GM12878 (cell line): Measurements from ENCODE around the gene NPR2. TPM values are rescaled to one million over a fixed set of nuclear protein-coding genes. Genes with fewer than 3 reads are reported as not detected.

ENCODE experiments used
- ATAC-seq: fragments of 200-7000 bp; cut with Tn5 transposase; 3 replicates; pipeline ENCODE4 v1.9.1; 2020; ENCODE audit warnings: mild to moderate bottlenecking, moderate library complexity
- BruUV-seq: library from RNA; stranded (reverse); fragments of 400-500 nt; replicated peaks from 2 replicates; lab custom pipeline; 2021; lab: Mats Ljungman, UMichigan
- CTCF ChIA-PET: fragments of 300-600 bp; sonication (Branson Sonifier 250); formaldehyde crosslinking; extraction: SDS; loops from one replicate; lab custom pipeline; 2021; ENCODE audit warnings: inconsistent platforms; lab: Yijun Ruan, JAX
- POLR2A ChIA-PET: fragments of 350-600 bp; formaldehyde crosslinking; extraction: SDS; loops from one replicate; lab custom pipeline; 2021; ENCODE audit warnings: inconsistent platforms; lab: Charles Lee
- RAD21 ChIA-PET: fragments of 300-600 bp; sonication (Branson Sonifier 250); formaldehyde crosslinking; loops from one replicate; lab custom pipeline; 2023; ENCODE audit warnings: antibody characterized with exemption; ENCODE audit not compliant: unreplicated experiment; lab: Charles Lee
- SMC1A ChIA-PET: fragments of 300-600 bp; sonication (Branson Sonifier 250); formaldehyde crosslinking; loops from one replicate; lab custom pipeline; 2023; ENCODE audit not compliant: unreplicated experiment, uncharacterized antibody; lab: Charles Lee
- DNase-seq: peaks from one replicate; pipeline ENCODE4 v3.0.0-alpha.2; 2011; ENCODE audit warnings: low read depth, low spot score
- FAIRE-seq: peaks from 3 replicates; lab custom pipeline; 2011; peaks lifted over from hg19 to GRCh38; lab: Jason Lieb, UNC
- H2AFZ ChIP-seq: 2 replicates; pipeline ENCODE4 v1.6.0; 2011; ENCODE audit warnings: low read depth, low read length, control low read depth; ENCODE audit not compliant: control insufficient read depth
- H3K27ac ChIP-seq: 2 replicates; pipeline ENCODE4 v1.5.1; 2011; ENCODE audit warnings: control low read depth; ENCODE audit not compliant: control insufficient read depth, insufficient read depth
- H3K27me3 ChIP-seq, 2 experiments: replicated peaks in 1 of 2; 2 replicates each; pipeline versions ENCODE4 v1.6.0 to v1.6.1; 2011; ENCODE audit warnings: low read length in 1 of 2; ENCODE audit not compliant: control insufficient read depth in 2 of 2, insufficient read depth in 2 of 2
- H3K36me3 ChIP-seq, 2 experiments: 2 replicates each; pipeline ENCODE4 v1.5.1; 2011; ENCODE audit warnings: low read length in 1 of 2; ENCODE audit not compliant: control insufficient read depth in 2 of 2, insufficient read depth in 2 of 2
- H3K4me1 ChIP-seq: 2 replicates; pipeline ENCODE4 v1.6.1; 2011; ENCODE audit warnings: mild to moderate bottlenecking, low read length, moderate library complexity, mixed read lengths; ENCODE audit not compliant: control insufficient read depth, insufficient read depth
- H3K4me2 ChIP-seq: 2 replicates; pipeline ENCODE4 v1.6.0; 2011; ENCODE audit warnings: control low read depth; ENCODE audit not compliant: control insufficient read depth, insufficient read depth
- H3K4me3 ChIP-seq: fragments of 200-600 bp; sonication (generic); 2 replicates; pipeline ENCODE4 v1.5.1; 2016
- H3K79me2 ChIP-seq: 2 replicates; pipeline ENCODE4 v1.6.0; 2011; ENCODE audit warnings: low read length; ENCODE audit not compliant: control insufficient read depth, insufficient read depth
- H3K9ac ChIP-seq: 2 replicates; pipeline ENCODE4 v1.8.0; 2011; ENCODE audit warnings: low read length, control low read depth, mixed read lengths; ENCODE audit not compliant: control insufficient read depth, insufficient read depth
- H3K9me3 ChIP-seq: replicated peaks from 3 replicates; pipeline ENCODE4 v1.5.1; 2011; ENCODE audit warnings: mild to moderate bottlenecking, low read length; ENCODE audit not compliant: control insufficient read depth, insufficient read depth
- H4K20me1 ChIP-seq: 2 replicates; pipeline ENCODE4 v1.6.0; 2011; ENCODE audit not compliant: control insufficient read depth, insufficient read depth
- E4F1 ChIP-seq: fragments of 450-650 bp; IDR thresholded peaks from 2 replicates; pipeline ENCODE4 v1.6.1; 2018; ENCODE audit warnings: borderline replicate concordance, mild to moderate bottlenecking; ENCODE audit not compliant: partially characterized antibody
- EED ChIP-seq: sonication (generic); IDR thresholded peaks from 2 replicates; pipeline ENCODE4 v1.6.1; 2016; ENCODE audit warnings: antibody characterized with exemption, low read depth
- IRF5 ChIP-seq: fragments of 450-650 bp; IDR thresholded peaks from 2 replicates; pipeline ENCODE4 v1.6.1; 2017; ENCODE audit warnings: borderline replicate concordance
- NFYB ChIP-seq: IDR thresholded peaks from 2 replicates; pipeline ENCODE4 v1.6.1; 2011; ENCODE audit warnings: low read depth, mild to moderate bottlenecking, low read length, improper control_type of control experiment, moderate library complexity; ENCODE audit not compliant: insufficient read depth
- PKNOX1 ChIP-seq: fragments of 450-650 bp; IDR thresholded peaks from 2 replicates; pipeline ENCODE4 v1.6.1; 2016; ENCODE audit warnings: mild to moderate bottlenecking
- PML ChIP-seq: IDR thresholded peaks from 2 replicates; pipeline ENCODE4 v1.6.1; 2012; ENCODE audit warnings: low read length, inconsistent platforms
- POLR2AphosphoS2 ChIP-seq: IDR thresholded peaks from 2 replicates; pipeline ENCODE4 v1.6.1; 2011; ENCODE audit warnings: low read depth, mild to moderate bottlenecking, low read length, improper control_type of control experiment, moderate library complexity
- POLR2AphosphoS5 ChIP-seq: IDR thresholded peaks from 2 replicates; pipeline ENCODE4 v1.6.1; 2011; ENCODE audit warnings: mild to moderate bottlenecking, low read length, inconsistent platforms
- SPI1 ChIP-seq: IDR thresholded peaks from 2 replicates; pipeline ENCODE4 v1.6.1; 2011; ENCODE audit warnings: low read depth, mild to moderate bottlenecking, low read length, moderate library complexity, borderline replicate concordance; ENCODE audit not compliant: insufficient read depth
- STAT1 ChIP-seq: fragments of 450-650 bp; conservative IDR thresholded peaks from 2 replicates; pipeline ENCODE4 v1.6.1; 2014; ENCODE audit warnings: antibody characterized with exemption, mild to moderate bottlenecking
- in situ Hi-C: fragments of 300-500 bp; cut with MboI; formaldehyde crosslinking; loops from 9 replicates; pipeline ENCODE4 v1.14.3; 2018; ENCODE audit warnings: mixed read lengths
- intact Hi-C: fragments of 100-400 bp; cut with micrococcal nuclease; formaldehyde crosslinking; loops from one replicate; pipeline ENCODE4 v1.14.2; 2022; ENCODE audit not compliant: unreplicated experiment
- polyA plus RNA-seq, 11 experiments: library from polyadenylated mRNA; depleted of rRNA in 4 of 11; unstranded in 6 of 11; stranded (reverse) in 5 of 11; fragments of >200 nt; fragmentation: Nextera tagmentation in 4 of 11; fragmentation: Illumina TruSeq in 1 of 11; extraction: Ambion mirVana in 4 of 11; extraction: Trizol in 1 of 11; gene quantifications; 1 replicate in 1 of 11; 2 replicates in 10 of 11; pipeline versions ENCODE4 v1.2.1 to v1.2.3, GENCODE V29; 2011 to 2016; ENCODE audit warnings: inconsistent platforms in 2 of 11, missing spikeins in 2 of 11, low read depth in 1 of 11
- total RNA-seq, 4 experiments: library from RNA; depleted of rRNA in 3 of 4; stranded (reverse); fragments of >200 nt in 3 of 4; fragmentation: Illumina TruSeq in 1 of 4; extraction: Trizol in 1 of 4; gene quantifications; 2 replicates each; pipeline versions ENCODE4 v1.2.1 to v1.2.3, GENCODE V29; 2013 to 2021

NPR2 gene
- total and polyA plus RNA-seq, 10 of the 15 experiments (the other 5 are each of a cell fraction or from before 2014, with no cell fraction given) = 2.0 to 20.9 (median 6.8) TPM

- peak; percentile 19; the same call in 1 of the 2 replicates for TF ChIP-seq PKNOX1
- no peak for TF ChIP-seq E4F1
- 0 out of 2 replicates have a peak, but pooled peaks have one; percentile 55 for TF ChIP-seq PML
- no peak for TF ChIP-seq STAT1
- TF ChIP-seq POLR2AphosphoS5 = peak; percentile 79
- TF ChIP-seq NFYB = no peak
Measured at GRCh38 chr9:35757226-35757891, 34.0 kb upstream of the NPR2 start (continued).

- Histone ChIP-seq H3K9me3 (no peaks in the 10 kb centered on the region), H2AFZ (no peak overlapping the region), H3K27me3 (no peaks in the 10 kb centered on the region), H3K79me2 (peaks cover 33% of the 10 kb centered on the region), H3K36me3 (peaks cover 0 to 8% of the 10 kb centered on the region in 2 experiments; a peak in 2 of 4 replicates), H3K4me2 (peak overlapping the region; percentile 90), H3K4me1 (peaks cover 22% of the 10 kb centered on the region), H3K27ac (peak overlapping the region; percentile 98), H3K9ac (peak overlapping the region; percentile 97), H4K20me1 (no peaks in the 10 kb centered on the region), H3K4me3 (peak overlapping the region; percentile 87)
- in situ Hi-C loops (no loop called here), intact Hi-C loops (loop anchor here (2.0 kb wide), 1 partner anchor 25 kb away; the partner anchor contains the start of genes CREB3 and TLN1)
- SMC1A ChIA-PET = interaction anchor here (0.7 to 3.2 kb wide), 3 partner anchors 10 to 31 kb away, joined by 3 to 19 read pairs (median 11); partner anchors contain the start of genes GBA2 and RGP1
- POLR2A ChIA-PET = interaction anchor here (1.0 to 1.6 kb wide), 3 partner anchors 25 to 100 kb away, joined by 3 to 13 read pairs (median 4); partner anchors contain the start of genes CCDC107, CREB3, RMRP and TLN1
- BruUV-seq = no TSS peak
- RAD21 ChIA-PET = no interaction called here
- TF ChIP-seq EED (no peak), POLR2AphosphoS2 (no peak), SPI1 (peak; percentile 18; the same call in 1 of the 2 replicates), IRF5 (no peak)
- ATAC-seq (no peak), DNase-seq (no peak), FAIRE-seq (no peak)
- CTCF ChIA-PET = interaction anchor here (0.8 to 2.3 kb wide), 9 partner anchors 8 to 61 kb away, joined by 3 to 7 read pairs (median 4); partner anchors contain the start of genes CREB3, RGP1, SPAG8 and TLN1
Measured at GRCh38 chr9:35757892-35758275, 33.5 kb upstream of the NPR2 start.
